ENCODE results near the gene TBC1D25.

DNA sequence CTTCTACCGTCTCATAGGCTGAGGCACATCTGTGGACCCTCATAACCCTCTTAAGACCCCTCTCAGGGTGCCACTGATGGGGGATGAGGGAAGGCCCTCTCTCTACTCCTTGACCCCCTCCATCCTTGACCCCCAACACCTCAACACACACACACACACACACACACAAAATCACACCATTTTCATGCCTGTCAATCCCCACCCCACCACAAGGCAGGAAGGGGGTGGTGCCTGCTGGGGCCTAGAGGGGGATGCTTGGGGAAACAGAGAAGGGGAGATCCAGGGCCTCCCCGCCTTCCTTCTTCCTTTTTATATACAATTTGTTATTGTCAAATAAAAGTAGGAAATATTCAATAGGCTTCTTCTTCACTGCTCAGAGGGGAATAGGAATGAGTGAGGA is 19.1 kb upstream of the TBC1D25 start:
- TF ChIP-seq, protein P1, sequence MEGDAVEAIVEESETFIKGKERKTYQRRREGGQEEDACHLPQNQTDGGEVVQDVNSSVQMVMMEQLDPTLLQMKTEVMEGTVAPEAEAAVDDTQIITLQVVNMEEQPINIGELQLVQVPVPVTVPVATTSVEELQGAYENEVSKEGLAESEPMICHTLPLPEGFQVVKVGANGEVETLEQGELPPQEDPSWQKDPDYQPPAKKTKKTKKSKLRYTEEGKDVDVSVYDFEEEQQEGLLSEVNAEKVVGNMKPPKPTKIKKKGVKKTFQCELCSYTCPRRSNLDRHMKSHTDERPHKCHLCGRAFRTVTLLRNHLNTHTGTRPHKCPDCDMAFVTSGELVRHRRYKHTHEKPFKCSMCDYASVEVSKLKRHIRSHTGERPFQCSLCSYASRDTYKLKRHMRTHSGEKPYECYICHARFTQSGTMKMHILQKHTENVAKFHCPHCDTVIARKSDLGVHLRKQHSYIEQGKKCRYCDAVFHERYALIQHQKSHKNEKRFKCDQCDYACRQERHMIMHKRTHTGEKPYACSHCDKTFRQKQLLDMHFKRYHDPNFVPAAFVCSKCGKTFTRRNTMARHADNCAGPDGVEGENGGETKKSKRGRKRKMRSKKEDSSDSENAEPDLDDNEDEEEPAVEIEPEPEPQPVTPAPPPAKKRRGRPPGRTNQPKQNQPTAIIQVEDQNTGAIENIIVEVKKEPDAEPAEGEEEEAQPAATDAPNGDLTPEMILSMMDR (IDR thresholded peaks at IDR 0.05) = no peak
- TF ChIP-seq POLR2A (IDR thresholded peaks at IDR 0.05) = no peak
- no peak for TF ChIP-seq POLR2AphosphoS5 (IDR thresholded peaks at IDR 0.05)

Measured in breast epithelium (tissue), 3 donors.